GM19438 (cell line): ENCODE results near the gene TBC1D22A.

Source experiments
- ATAC-seq: cut with Tn5 transposase; IDR thresholded peaks from one replicate; pipeline ENCODE4 v1.9.1; 2021; ENCODE audit warnings: low read depth; ENCODE audit not compliant: unreplicated experiment

The TBC1D22A gene

GRCh38 chr22:46736705-46737104, 25.7 kb upstream of the TBC1D22A start:
- ATAC-seq: no peak

GRCh38 chr22:46737105-46737975, 25.1 kb upstream of the TBC1D22A start:
- ATAC-seq: peak; percentile 38

GRCh38 chr22:46737976-46738646, 24.3 kb upstream of the TBC1D22A start, which contains the start of gene CERK:
Gene CERK, minus strand, starts transcription at chr22:46738252. Its CDS starts 104 bp downstream, at chr22:46738148.
- ATAC-seq: peak; percentile 45

- ATAC-seq: no peak
Measured at GRCh38 chr22:46738647-46739093, 23.8 kb upstream of the TBC1D22A start.

- no peak for ATAC-seq
Measured at GRCh38 chr22:46739094-46739870, 23.2 kb upstream of the TBC1D22A start.

- no peak for ATAC-seq
Measured at GRCh38 chr22:46740910-46741780, 21.3 kb upstream of the TBC1D22A start.

- ATAC-seq: no peak
Measured at GRCh38 chr22:46741974-46742519, 20.4 kb upstream of the TBC1D22A start.

- no peak for ATAC-seq
Measured at GRCh38 chr22:46742576-46743221, 19.8 kb upstream of the TBC1D22A start.

GRCh38 chr22:46744581-46744980, 17.9 kb upstream of the TBC1D22A start:
- ATAC-seq: no peak

GRCh38 chr22:46746192-46746591, 16.3 kb upstream of the TBC1D22A start:
- no peak for ATAC-seq

GRCh38 chr22:46746620-46747019, 15.8 kb upstream of the TBC1D22A start:
- no peak for ATAC-seq

GRCh38 chr22:46747646-46748045, 14.8 kb upstream of the TBC1D22A start:
- ATAC-seq: no peak

- ATAC-seq: no peak
Measured at GRCh38 chr22:46748206-46748907, 14.1 kb upstream of the TBC1D22A start.

GRCh38 chr22:46748908-46749675, 13.4 kb upstream of the TBC1D22A start:
- ATAC-seq: no peak

- ATAC-seq: no peak
Measured at GRCh38 chr22:46749682-46750529, 12.5 kb upstream of the TBC1D22A start.

- ATAC-seq: no peak
Measured at GRCh38 chr22:46750530-46750800, 12.0 kb upstream of the TBC1D22A start.

- no peak for ATAC-seq
Measured at GRCh38 chr22:46750863-46751443, 11.5 kb upstream of the TBC1D22A start.
